ENCODE data around the gene RPL14. TPM values are rescaled to one million over a fixed set of nuclear protein-coding genes. Genes with fewer than 3 reads are reported as not detected.
"Not testable (repeated sequence)": the region's sequence is repeated elsewhere in the genome, so short reads cannot be mapped to it uniquely, and the experiment has no call there.

The RPL14 gene
- total and polyA plus RNA-seq, 2 donors (not counting 3 experiments of a cell fraction or from before 2014, with no cell fraction given) = 961 to 1,947 TPM

DNA sequence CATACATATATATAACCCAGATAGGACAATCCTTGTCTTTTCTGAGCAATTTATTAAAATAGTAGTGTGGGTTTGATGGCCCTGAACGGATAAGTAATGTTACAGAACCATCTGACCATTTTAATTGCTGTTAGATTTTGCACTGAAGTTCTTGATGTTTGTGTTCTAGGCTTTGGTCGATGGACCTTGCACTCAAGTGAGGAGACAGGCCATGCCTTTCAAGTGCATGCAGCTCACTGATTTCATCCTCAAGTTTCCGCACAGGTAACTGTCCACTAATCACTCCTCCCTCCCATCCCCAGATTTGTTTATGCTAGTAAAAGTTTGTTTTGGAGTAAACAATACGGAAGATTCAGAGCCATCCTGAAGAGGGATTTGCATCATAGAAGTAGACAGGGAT is 1.3 kb downstream of the RPL14 start:
- H3K4me1 ChIP-seq (ENCODE audit: control insufficient read depth, extremely low read depth, insufficient read depth, low read length) = peaks cover 14% of the 10 kb centered on the region
- H3K9me1 ChIP-seq (replicated peaks; ENCODE audit: control insufficient read depth, extremely low read depth, insufficient read depth, low read length) = no peaks in the 10 kb centered on the region
- H3K27ac ChIP-seq (ENCODE audit: insufficient read depth, low read depth, low read length) = no peak overlapping the region
- H2AFZ ChIP-seq (ENCODE audit: low read depth, low read length) = no peak overlapping the region
- H4K20me1 ChIP-seq (replicated peaks; ENCODE audit: control insufficient read depth, extremely low read depth, insufficient read depth, low read length) = peaks cover 4% of the 10 kb centered on the region
- ChIA-PET CTCF (no interaction called here), POLR2A (interaction anchor here (1.9 kb wide), 1 partner anchor 47 kb away, joined by 19 read pairs; the partner anchor contains the start of gene ZNF620)
- DNase-seq (ENCODE audit: low read depth, low spot score) (no peak), FAIRE-seq (no peak)
- peak overlapping the region; percentile 94 for H3K9ac ChIP-seq (replicated peaks; ENCODE audit: extremely low read depth, insufficient read depth, low read length)
- TF ChIP-seq, protein P1, sequence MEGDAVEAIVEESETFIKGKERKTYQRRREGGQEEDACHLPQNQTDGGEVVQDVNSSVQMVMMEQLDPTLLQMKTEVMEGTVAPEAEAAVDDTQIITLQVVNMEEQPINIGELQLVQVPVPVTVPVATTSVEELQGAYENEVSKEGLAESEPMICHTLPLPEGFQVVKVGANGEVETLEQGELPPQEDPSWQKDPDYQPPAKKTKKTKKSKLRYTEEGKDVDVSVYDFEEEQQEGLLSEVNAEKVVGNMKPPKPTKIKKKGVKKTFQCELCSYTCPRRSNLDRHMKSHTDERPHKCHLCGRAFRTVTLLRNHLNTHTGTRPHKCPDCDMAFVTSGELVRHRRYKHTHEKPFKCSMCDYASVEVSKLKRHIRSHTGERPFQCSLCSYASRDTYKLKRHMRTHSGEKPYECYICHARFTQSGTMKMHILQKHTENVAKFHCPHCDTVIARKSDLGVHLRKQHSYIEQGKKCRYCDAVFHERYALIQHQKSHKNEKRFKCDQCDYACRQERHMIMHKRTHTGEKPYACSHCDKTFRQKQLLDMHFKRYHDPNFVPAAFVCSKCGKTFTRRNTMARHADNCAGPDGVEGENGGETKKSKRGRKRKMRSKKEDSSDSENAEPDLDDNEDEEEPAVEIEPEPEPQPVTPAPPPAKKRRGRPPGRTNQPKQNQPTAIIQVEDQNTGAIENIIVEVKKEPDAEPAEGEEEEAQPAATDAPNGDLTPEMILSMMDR (IDR thresholded peaks at IDR 0.05; ENCODE audit: extremely low read depth in 1 of 2, insufficient read depth in 1 of 2, low read depth in 1 of 2, low read length in 2 of 2) = no peak
- TF ChIP-seq POLR2A (IDR thresholded peaks at IDR 0.05; ENCODE audit: low read depth, low read length) = no peak
- intact Hi-C loops (cut with micrococcal nuclease) (loop anchor here (10.0 kb wide), 1 partner anchor 1074 kb away; the partner anchor contains the start of gene SLC25A38), dilution Hi-C loops (cut with MboI; ENCODE audit: extremely low pct_ligation_motif_present, low sequenced_read_pairs) (no loop called here)
- peaks cover 5 to 19% of the 10 kb centered on the region in 2 experiments for H3K36me3 ChIP-seq (ENCODE audit: control insufficient read depth in 2 of 2, extremely low read depth in 1 of 2, insufficient read depth in 2 of 2, low read length in 2 of 2)
- H3K27me3 ChIP-seq (ENCODE audit: control insufficient read depth in 2 of 2, insufficient read depth in 2 of 2, low read length in 2 of 2) = no peaks in the 10 kb centered on the region
- peak overlapping the region; percentile 97 for H3K4me2 ChIP-seq (ENCODE audit: insufficient read depth, low read length)
- H3K79me2 ChIP-seq (ENCODE audit: control insufficient read depth, insufficient read depth, low read length) = peaks cover 28% of the 10 kb centered on the region
- H3K9me3 ChIP-seq (replicated peaks; ENCODE audit: control insufficient read depth, insufficient read depth, low read length) = no peaks in the 10 kb centered on the region
- no TSS peak for BruUV-seq (replicated peaks)
- H3K4me3 ChIP-seq (replicated peaks in 1 of 3; ENCODE audit: insufficient read depth in 1 of 3, low read depth in 1 of 3, low read length in 3 of 3) = peak overlapping the region; percentile 61 to 92 (median 77)

DNA sequence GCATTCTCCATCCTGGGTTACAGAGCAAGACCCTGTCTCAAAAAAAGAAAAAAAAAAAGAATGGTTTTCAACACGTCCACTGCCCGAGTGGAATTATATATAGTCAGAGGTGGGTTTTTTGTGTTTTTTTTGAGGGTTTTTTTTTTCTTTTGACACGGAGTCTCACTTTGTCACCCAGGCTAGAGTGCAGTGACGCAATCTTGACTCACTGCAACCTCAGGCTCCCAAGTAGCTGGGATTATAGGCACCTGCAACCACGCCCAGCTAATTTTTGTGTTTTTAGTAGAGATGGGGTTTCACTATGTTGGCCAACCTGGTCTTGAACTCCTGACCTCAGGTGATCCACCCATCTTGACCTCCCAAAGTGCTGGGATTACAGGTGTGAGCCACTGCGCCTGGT is 3.3 kb downstream of the RPL14 start:
- H3K9ac ChIP-seq (replicated peaks; ENCODE audit: extremely low read depth, insufficient read depth, low read length); H2AFZ ChIP-seq (ENCODE audit: low read depth, low read length); H4K20me1 ChIP-seq (replicated peaks; ENCODE audit: control insufficient read depth, extremely low read depth, insufficient read depth, low read length); dilution Hi-C loops (cut with MboI; ENCODE audit: extremely low pct_ligation_motif_present, low sequenced_read_pairs); H3K27ac ChIP-seq (ENCODE audit: insufficient read depth, low read depth, low read length); H3K4me3 ChIP-seq (replicated peaks in 1 of 3; ENCODE audit: insufficient read depth in 1 of 3, low read depth in 1 of 3, low read length in 3 of 3); H3K27me3 ChIP-seq (ENCODE audit: control insufficient read depth in 2 of 2, insufficient read depth in 2 of 2, low read length in 2 of 2); FAIRE-seq; H3K4me2 ChIP-seq (ENCODE audit: insufficient read depth, low read length); H3K9me1 ChIP-seq (replicated peaks; ENCODE audit: control insufficient read depth, extremely low read depth, insufficient read depth, low read length); POLR2A ChIA-PET; BruUV-seq (replicated peaks); DNase-seq (ENCODE audit: low read depth, low spot score); CTCF ChIA-PET; intact Hi-C loops (cut with micrococcal nuclease); H3K9me3 ChIP-seq (replicated peaks; ENCODE audit: control insufficient read depth, insufficient read depth, low read length): not testable (repeated sequence)
- Histone ChIP-seq H3K36me3 (ENCODE audit: control insufficient read depth in 2 of 2, extremely low read depth in 1 of 2, insufficient read depth in 2 of 2, low read length in 2 of 2) (peaks cover 14 to 31% of the 10 kb centered on the region in 2 experiments), H3K4me1 (ENCODE audit: control insufficient read depth, extremely low read depth, insufficient read depth, low read length) (peaks cover 11% of the 10 kb centered on the region), H3K79me2 (ENCODE audit: control insufficient read depth, insufficient read depth, low read length) (peaks cover 28% of the 10 kb centered on the region)
